NB4 (cell line): ENCODE measurements around the gene SAT2.

ENCODE experiments used
- MYC ChIP-seq: IDR thresholded peaks from 2 replicates; pipeline ENCODE4 v1.6.1; 2011; ENCODE audit warnings: low read depth, low read length
- POLR2A ChIP-seq: IDR thresholded peaks from 2 replicates; pipeline ENCODE4 v1.6.1; 2011; ENCODE audit warnings: mild to moderate bottlenecking; ENCODE audit not compliant: insufficient read length; ENCODE audit errors: extremely low read depth
- TF ChIP-seq, protein P1 (sequence below): IDR thresholded peaks from one replicate; pipeline ENCODE4 v1.5.1; 2012; ENCODE audit warnings: low read depth, low read length
- TF ChIP-seq, protein P2 (sequence below): IDR thresholded peaks from 2 replicates; pipeline ENCODE4 v1.6.1; 2011; ENCODE audit warnings: low read depth, low read length

DNA sequence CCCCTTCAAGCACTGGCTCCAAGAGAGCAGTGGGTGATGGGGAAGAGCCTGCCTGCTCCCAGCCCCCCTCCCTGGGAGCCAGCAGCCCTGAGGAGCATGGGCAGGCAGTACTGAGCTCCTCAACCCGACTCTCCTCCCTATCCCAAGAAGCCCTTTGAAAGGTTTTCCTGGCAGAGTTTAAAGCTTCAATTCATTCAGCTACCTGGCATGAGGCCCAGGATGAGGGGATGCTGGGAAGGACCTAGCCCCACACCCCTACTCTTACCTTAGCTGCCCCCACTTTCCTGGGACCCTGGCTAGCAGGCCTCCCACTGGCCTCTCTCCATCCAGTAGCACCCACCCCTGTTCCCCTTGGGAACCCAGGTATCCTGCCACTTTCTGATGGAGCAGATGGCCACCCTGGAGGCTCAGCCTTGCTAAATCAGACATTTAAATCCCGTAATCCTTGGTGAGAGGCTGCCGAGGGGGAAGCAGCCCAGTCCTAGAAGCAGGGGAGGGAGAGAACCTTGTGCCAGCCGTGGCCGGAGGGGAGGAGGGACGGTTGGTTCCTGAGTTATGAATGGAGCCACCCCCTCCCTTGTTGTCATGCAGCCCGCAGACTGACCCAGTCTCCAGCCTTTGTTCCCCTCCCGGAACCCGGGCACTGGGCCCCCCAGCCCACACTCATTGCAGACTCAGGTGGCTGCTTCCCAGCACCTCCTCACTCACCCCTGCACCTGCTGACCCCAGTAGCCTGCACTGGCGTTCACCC, 40.2 kb upstream of the SAT2 start:
- TF ChIP-seq MYC, result no peak
- TF ChIP-seq, protein P1, sequence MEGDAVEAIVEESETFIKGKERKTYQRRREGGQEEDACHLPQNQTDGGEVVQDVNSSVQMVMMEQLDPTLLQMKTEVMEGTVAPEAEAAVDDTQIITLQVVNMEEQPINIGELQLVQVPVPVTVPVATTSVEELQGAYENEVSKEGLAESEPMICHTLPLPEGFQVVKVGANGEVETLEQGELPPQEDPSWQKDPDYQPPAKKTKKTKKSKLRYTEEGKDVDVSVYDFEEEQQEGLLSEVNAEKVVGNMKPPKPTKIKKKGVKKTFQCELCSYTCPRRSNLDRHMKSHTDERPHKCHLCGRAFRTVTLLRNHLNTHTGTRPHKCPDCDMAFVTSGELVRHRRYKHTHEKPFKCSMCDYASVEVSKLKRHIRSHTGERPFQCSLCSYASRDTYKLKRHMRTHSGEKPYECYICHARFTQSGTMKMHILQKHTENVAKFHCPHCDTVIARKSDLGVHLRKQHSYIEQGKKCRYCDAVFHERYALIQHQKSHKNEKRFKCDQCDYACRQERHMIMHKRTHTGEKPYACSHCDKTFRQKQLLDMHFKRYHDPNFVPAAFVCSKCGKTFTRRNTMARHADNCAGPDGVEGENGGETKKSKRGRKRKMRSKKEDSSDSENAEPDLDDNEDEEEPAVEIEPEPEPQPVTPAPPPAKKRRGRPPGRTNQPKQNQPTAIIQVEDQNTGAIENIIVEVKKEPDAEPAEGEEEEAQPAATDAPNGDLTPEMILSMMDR, result no peak
- TF ChIP-seq POLR2A, result no peak
- TF ChIP-seq, protein P2, sequence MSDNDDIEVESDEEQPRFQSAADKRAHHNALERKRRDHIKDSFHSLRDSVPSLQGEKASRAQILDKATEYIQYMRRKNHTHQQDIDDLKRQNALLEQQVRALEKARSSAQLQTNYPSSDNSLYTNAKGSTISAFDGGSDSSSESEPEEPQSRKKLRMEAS, result no peak
